GM12864 (cell line): ENCODE measurements around the gene CENPU.

ENCODE experiments used
- DNase-seq: peaks from one replicate; pipeline ENCODE4 v3.0.0-alpha.2; 2011; ENCODE audit warnings: low read depth
- H3K4me3 ChIP-seq: 2 replicates; pipeline ENCODE4 v1.5.1; 2011; ENCODE audit warnings: mild to moderate bottlenecking, low read depth, low read length, control low read depth
- TF ChIP-seq, protein P1 (sequence below): IDR thresholded peaks from 2 replicates; pipeline ENCODE4 v1.5.1; 2011; ENCODE audit warnings: low read depth, mild to moderate bottlenecking, moderate library complexity, low read length, control low read depth, inconsistent platforms; ENCODE audit errors: missing control alignments

CENPU gene

GRCh38 chr4:184672741-184673140 is 61.2 kb downstream of the CENPU start:
- TF ChIP-seq, protein P1, sequence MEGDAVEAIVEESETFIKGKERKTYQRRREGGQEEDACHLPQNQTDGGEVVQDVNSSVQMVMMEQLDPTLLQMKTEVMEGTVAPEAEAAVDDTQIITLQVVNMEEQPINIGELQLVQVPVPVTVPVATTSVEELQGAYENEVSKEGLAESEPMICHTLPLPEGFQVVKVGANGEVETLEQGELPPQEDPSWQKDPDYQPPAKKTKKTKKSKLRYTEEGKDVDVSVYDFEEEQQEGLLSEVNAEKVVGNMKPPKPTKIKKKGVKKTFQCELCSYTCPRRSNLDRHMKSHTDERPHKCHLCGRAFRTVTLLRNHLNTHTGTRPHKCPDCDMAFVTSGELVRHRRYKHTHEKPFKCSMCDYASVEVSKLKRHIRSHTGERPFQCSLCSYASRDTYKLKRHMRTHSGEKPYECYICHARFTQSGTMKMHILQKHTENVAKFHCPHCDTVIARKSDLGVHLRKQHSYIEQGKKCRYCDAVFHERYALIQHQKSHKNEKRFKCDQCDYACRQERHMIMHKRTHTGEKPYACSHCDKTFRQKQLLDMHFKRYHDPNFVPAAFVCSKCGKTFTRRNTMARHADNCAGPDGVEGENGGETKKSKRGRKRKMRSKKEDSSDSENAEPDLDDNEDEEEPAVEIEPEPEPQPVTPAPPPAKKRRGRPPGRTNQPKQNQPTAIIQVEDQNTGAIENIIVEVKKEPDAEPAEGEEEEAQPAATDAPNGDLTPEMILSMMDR = no peak
- no peak for DNase-seq

GRCh38 chr4:184671101-184671500 is 62.8 kb downstream of the CENPU start:
- TF ChIP-seq, protein P1 = no peak
- DNase-seq = no peak
- H3K4me3 ChIP-seq = no peak overlapping the region

More at GRCh38 chr4:184672741-184673140, 61.2 kb downstream of the CENPU start:
- H3K4me3 ChIP-seq = no peak overlapping the region

DNA sequence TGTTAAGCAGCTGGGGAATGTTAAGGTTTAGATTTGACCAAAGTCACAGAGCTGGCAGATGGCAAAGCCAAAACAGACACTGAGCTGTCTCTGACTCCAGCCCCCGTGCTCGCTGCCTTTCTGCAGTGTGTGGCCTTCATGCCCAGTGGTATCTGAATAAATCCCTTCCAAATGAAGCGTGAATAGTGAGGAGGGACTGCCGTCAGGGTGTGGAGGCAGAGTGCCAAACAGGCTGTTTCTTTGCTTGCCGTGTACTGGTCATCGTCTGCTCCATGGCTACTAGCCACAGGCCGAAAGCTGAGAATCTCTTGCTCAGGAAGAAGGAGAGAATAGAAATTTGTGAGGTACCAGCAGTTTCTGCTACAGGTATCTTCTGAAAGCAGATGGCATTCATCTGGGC is 64.6 kb downstream of the CENPU start:
- no peak for DNase-seq
- H3K4me3 ChIP-seq = no peak overlapping the region
- TF ChIP-seq, protein P1 = no peak

GRCh38 chr4:184668511-184669114 is 65.3 kb downstream of the CENPU start:
- H3K4me3 ChIP-seq = no peak overlapping the region
- no peak for DNase-seq
- TF ChIP-seq, protein P1 = no peak

DNA sequence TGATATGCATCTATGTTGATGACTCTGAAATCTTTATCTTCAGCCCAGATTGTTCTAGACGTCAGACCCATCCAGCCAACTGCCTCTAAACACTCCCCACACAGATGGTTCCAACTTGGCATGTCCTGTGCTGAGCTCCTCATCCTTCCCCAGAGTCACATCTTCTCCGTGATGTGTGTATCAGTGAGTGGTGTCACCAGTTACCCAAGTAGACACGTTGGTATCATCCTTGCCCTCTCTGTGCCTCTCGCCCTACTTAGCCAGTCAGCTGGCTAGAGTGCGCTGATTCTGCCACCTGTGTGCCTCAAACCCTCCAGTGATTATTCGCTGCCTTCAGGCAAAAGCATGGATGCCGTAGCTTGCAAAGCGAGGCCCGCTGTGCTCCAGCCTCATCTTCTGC is 65.8 kb downstream of the CENPU start:
- no peak for DNase-seq
- no peak overlapping the region for H3K4me3 ChIP-seq
- TF ChIP-seq, protein P1 = no peak

DNA sequence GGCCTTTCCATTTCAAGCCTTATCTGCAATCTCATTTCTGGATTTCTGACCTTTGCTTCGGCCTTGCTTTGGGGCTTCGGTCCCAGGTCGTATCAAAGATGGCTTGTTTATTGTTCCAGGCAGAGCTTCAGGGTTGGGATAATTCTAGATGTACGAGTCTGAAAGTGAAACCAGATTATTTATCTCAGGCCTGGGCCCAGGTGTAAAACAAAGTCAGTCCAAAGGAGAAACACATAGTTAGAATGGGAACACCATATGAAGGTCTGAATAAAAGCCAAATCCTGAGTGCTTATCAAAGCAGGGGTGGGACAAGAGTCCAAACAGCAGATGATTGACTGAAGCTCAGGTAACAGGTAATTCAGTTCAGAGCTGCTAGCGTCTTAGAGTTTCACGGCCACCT is 67.2 kb downstream of the CENPU start:
- H3K4me3 ChIP-seq = no peak overlapping the region
- DNase-seq = no peak
- TF ChIP-seq, protein P1 = no peak
